ENCODE results near the gene CD44.

Gene CD44

GRCh38 chr11:35151683-35152280 lies 12.8 kb downstream of the CD44 start:
- Histone ChIP-seq H3K9me3 (ENCODE audit: low read length) (no peaks in the 10 kb centered on the region), H3K27me3 (ENCODE audit: control insufficient read depth in 1 of 2, insufficient read depth in 2 of 2, low read length in 2 of 2) (no peaks in the 10 kb centered on the region), H3K27ac (ENCODE audit: low read depth, low read length) (no peak overlapping the region), H3K9ac (ENCODE audit: low read length) (no peak overlapping the region), H3K36me3 (ENCODE audit: insufficient read depth, low read length) (peaks cover 7% of the 10 kb centered on the region), H3K4me3 (ENCODE audit: low read depth in 1 of 2, low read length in 2 of 2) (no peak overlapping the region), H3K4me1 (ENCODE audit: insufficient read depth, low read length) (peaks cover 26% of the 10 kb centered on the region)

GRCh38 chr11:35152575-35152974 lies 13.6 kb downstream of the CD44 start:
- Histone ChIP-seq H3K4me1 (ENCODE audit: insufficient read depth, low read length) (peaks cover 31% of the 10 kb centered on the region), H3K36me3 (ENCODE audit: insufficient read depth, low read length) (peaks cover 7% of the 10 kb centered on the region), H3K9ac (ENCODE audit: low read length) (no peak overlapping the region), H3K27me3 (ENCODE audit: control insufficient read depth in 1 of 2, insufficient read depth in 2 of 2, low read length in 2 of 2) (no peaks in the 10 kb centered on the region), H3K9me3 (ENCODE audit: low read length) (no peaks in the 10 kb centered on the region), H3K27ac (ENCODE audit: low read depth, low read length) (no peak overlapping the region), H3K4me3 (ENCODE audit: low read depth in 1 of 2, low read length in 2 of 2) (no peak overlapping the region)

- Histone ChIP-seq H3K9ac (ENCODE audit: low read length) (no peak overlapping the region), H3K9me3 (ENCODE audit: low read length) (no peaks in the 10 kb centered on the region), H3K27me3 (ENCODE audit: control insufficient read depth in 1 of 2, insufficient read depth in 2 of 2, low read length in 2 of 2) (no peaks in the 10 kb centered on the region), H3K4me1 (ENCODE audit: insufficient read depth, low read length) (peaks cover 38% of the 10 kb centered on the region), H3K4me3 (ENCODE audit: low read depth in 1 of 2, low read length in 2 of 2) (no peak overlapping the region), H3K36me3 (ENCODE audit: insufficient read depth, low read length) (peaks cover 7% of the 10 kb centered on the region), H3K27ac (ENCODE audit: low read depth, low read length) (no peak overlapping the region)
These were observed 14.3 kb downstream of the CD44 start for GRCh38 chr11:35153280-35153679.

- Histone ChIP-seq H3K27me3 (ENCODE audit: control insufficient read depth in 1 of 2, insufficient read depth in 2 of 2, low read length in 2 of 2) (no peaks in the 10 kb centered on the region), H3K4me1 (ENCODE audit: insufficient read depth, low read length) (peaks cover 38% of the 10 kb centered on the region), H3K27ac (ENCODE audit: low read depth, low read length) (no peak overlapping the region)
These were observed 16.0 kb downstream of the CD44 start for GRCh38 chr11:35154952-35155351.

GRCh38 chr11:35155677-35156076 lies 16.7 kb downstream of the CD44 start:
- Histone ChIP-seq H3K4me3 (ENCODE audit: low read depth in 1 of 2, low read length in 2 of 2) (no peak overlapping the region), H3K9me3 (ENCODE audit: low read length) (no peaks in the 10 kb centered on the region), H3K27me3 (ENCODE audit: control insufficient read depth in 1 of 2, insufficient read depth in 2 of 2, low read length in 2 of 2) (no peaks in the 10 kb centered on the region), H3K9ac (ENCODE audit: low read length) (no peak overlapping the region), H3K36me3 (ENCODE audit: insufficient read depth, low read length) (peaks cover 7% of the 10 kb centered on the region), H3K27ac (ENCODE audit: low read depth, low read length) (no peak overlapping the region), H3K4me1 (ENCODE audit: insufficient read depth, low read length) (peaks cover 38% of the 10 kb centered on the region)

More at GRCh38 chr11:35154952-35155351, 16.0 kb downstream of the CD44 start:
- Histone ChIP-seq H3K9ac (ENCODE audit: low read length) (no peak overlapping the region), H3K9me3 (ENCODE audit: low read length) (no peaks in the 10 kb centered on the region), H3K4me3 (ENCODE audit: low read depth in 1 of 2, low read length in 2 of 2) (no peak overlapping the region), H3K36me3 (ENCODE audit: insufficient read depth, low read length) (peaks cover 7% of the 10 kb centered on the region)

- H3K9ac ChIP-seq (ENCODE audit: low read length) = no peak overlapping the region
- peaks cover 49% of the 10 kb centered on the region for H3K4me1 ChIP-seq (ENCODE audit: insufficient read depth, low read length)
- peak overlapping the region; percentile 37 for H3K27ac ChIP-seq (ENCODE audit: low read depth, low read length)
- H3K27me3 ChIP-seq (ENCODE audit: control insufficient read depth in 1 of 2, insufficient read depth in 2 of 2, low read length in 2 of 2) = no peaks in the 10 kb centered on the region
- H3K4me3 ChIP-seq (ENCODE audit: low read depth in 1 of 2, low read length in 2 of 2) = no peak overlapping the region
- no peaks in the 10 kb centered on the region for H3K9me3 ChIP-seq (ENCODE audit: low read length)
- H3K36me3 ChIP-seq (ENCODE audit: insufficient read depth, low read length) = no peaks in the 10 kb centered on the region
These were observed 19.1 kb downstream of the CD44 start for GRCh38 chr11:35157814-35158700.

- Histone ChIP-seq H3K36me3 (ENCODE audit: insufficient read depth, low read length) (no peaks in the 10 kb centered on the region), H3K27me3 (ENCODE audit: control insufficient read depth in 1 of 2, insufficient read depth in 2 of 2, low read length in 2 of 2) (no peaks in the 10 kb centered on the region), H3K9ac (ENCODE audit: low read length) (no peak overlapping the region), H3K27ac (ENCODE audit: low read depth, low read length) (peak overlapping the region; percentile 37), H3K4me1 (ENCODE audit: insufficient read depth, low read length) (peaks cover 58% of the 10 kb centered on the region), H3K9me3 (ENCODE audit: low read length) (no peaks in the 10 kb centered on the region), H3K4me3 (ENCODE audit: low read depth in 1 of 2, low read length in 2 of 2) (no peak overlapping the region)
These were observed 19.9 kb downstream of the CD44 start for GRCh38 chr11:35158701-35159510.

GRCh38 chr11:35160246-35160824 lies 21.4 kb downstream of the CD44 start:
- Histone ChIP-seq H3K27ac (ENCODE audit: low read depth, low read length) (no peak overlapping the region), H3K36me3 (ENCODE audit: insufficient read depth, low read length) (no peaks in the 10 kb centered on the region)

GRCh38 chr11:35160902-35161597 lies 22.1 kb downstream of the CD44 start:
- no peaks in the 10 kb centered on the region for H3K27me3 ChIP-seq (ENCODE audit: control insufficient read depth in 1 of 2, insufficient read depth in 2 of 2, low read length in 2 of 2)
- no peaks in the 10 kb centered on the region for H3K9me3 ChIP-seq (ENCODE audit: low read length)
- no peak overlapping the region for H3K9ac ChIP-seq (ENCODE audit: low read length)
- H3K4me1 ChIP-seq (ENCODE audit: insufficient read depth, low read length) = peaks cover 75% of the 10 kb centered on the region
- no peak overlapping the region for H3K4me3 ChIP-seq (ENCODE audit: low read depth in 1 of 2, low read length in 2 of 2)
- H3K36me3 ChIP-seq (ENCODE audit: insufficient read depth, low read length) = no peaks in the 10 kb centered on the region
- H3K27ac ChIP-seq (ENCODE audit: low read depth, low read length) = no peak overlapping the region

More at GRCh38 chr11:35160246-35160824, 21.4 kb downstream of the CD44 start:
- Histone ChIP-seq H3K4me1 (ENCODE audit: insufficient read depth, low read length) (peaks cover 72% of the 10 kb centered on the region), H3K9ac (ENCODE audit: low read length) (no peak overlapping the region), H3K9me3 (ENCODE audit: low read length) (no peaks in the 10 kb centered on the region), H3K4me3 (ENCODE audit: low read depth in 1 of 2, low read length in 2 of 2) (no peak overlapping the region), H3K27me3 (ENCODE audit: control insufficient read depth in 1 of 2, insufficient read depth in 2 of 2, low read length in 2 of 2) (no peaks in the 10 kb centered on the region)

GRCh38 chr11:35162745-35163144 lies 23.8 kb downstream of the CD44 start:
- no peak overlapping the region for H3K27ac ChIP-seq (ENCODE audit: low read depth, low read length)
- no peak overlapping the region for H3K4me3 ChIP-seq (ENCODE audit: low read depth in 1 of 2, low read length in 2 of 2)
- H3K9me3 ChIP-seq (ENCODE audit: low read length) = no peaks in the 10 kb centered on the region
- H3K9ac ChIP-seq (ENCODE audit: low read length) = no peak overlapping the region
- peaks cover 78% of the 10 kb centered on the region for H3K4me1 ChIP-seq (ENCODE audit: insufficient read depth, low read length)
- H3K27me3 ChIP-seq (ENCODE audit: control insufficient read depth in 1 of 2, insufficient read depth in 2 of 2, low read length in 2 of 2) = no peaks in the 10 kb centered on the region
- no peaks in the 10 kb centered on the region for H3K36me3 ChIP-seq (ENCODE audit: insufficient read depth, low read length)
